Measurements from ENCODE around the gene NSUN5. TPM values are rescaled to one million over a fixed set of nuclear protein-coding genes. Genes with fewer than 3 reads are reported as not detected.

NSUN5 gene
- polyA plus RNA-seq, 1 donor (not counting 4 experiments of a cell fraction or from before 2014, with no cell fraction given) = 16.8 TPM

DNA sequence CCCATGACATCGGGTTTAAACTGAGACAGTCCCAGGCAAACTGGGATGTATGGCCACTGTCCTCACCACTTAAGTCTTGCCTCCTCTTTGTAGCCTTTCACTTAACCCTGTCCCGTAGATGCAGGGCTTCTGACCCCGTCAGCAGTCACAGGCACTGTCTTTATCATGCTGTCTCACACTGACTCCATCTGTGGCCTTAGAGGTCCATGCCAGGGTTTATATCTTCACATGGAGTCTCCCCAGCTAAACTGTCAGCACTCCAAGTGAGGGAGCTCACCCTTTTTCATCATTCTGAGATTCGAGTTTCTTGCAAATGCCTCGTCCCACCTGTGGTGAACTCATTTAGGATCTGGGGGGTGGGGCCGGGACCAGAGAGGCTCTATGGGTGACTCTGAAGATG is 22.1 kb upstream of the NSUN5 start:
- H3K4me2 ChIP-seq (ENCODE audit: control insufficient read depth, extremely low read depth, insufficient read depth, low read depth, low read length) = no peak overlapping the region
- FAIRE-seq = no peak
- no peaks in the 10 kb centered on the region for H4K20me1 ChIP-seq (ENCODE audit: control insufficient read depth, extremely low read depth, insufficient read depth, low read length)
- TF ChIP-seq, protein P1, sequence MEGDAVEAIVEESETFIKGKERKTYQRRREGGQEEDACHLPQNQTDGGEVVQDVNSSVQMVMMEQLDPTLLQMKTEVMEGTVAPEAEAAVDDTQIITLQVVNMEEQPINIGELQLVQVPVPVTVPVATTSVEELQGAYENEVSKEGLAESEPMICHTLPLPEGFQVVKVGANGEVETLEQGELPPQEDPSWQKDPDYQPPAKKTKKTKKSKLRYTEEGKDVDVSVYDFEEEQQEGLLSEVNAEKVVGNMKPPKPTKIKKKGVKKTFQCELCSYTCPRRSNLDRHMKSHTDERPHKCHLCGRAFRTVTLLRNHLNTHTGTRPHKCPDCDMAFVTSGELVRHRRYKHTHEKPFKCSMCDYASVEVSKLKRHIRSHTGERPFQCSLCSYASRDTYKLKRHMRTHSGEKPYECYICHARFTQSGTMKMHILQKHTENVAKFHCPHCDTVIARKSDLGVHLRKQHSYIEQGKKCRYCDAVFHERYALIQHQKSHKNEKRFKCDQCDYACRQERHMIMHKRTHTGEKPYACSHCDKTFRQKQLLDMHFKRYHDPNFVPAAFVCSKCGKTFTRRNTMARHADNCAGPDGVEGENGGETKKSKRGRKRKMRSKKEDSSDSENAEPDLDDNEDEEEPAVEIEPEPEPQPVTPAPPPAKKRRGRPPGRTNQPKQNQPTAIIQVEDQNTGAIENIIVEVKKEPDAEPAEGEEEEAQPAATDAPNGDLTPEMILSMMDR (optimal IDR thresholded peaks at IDR 0.05 in 1 of 3, IDR thresholded peaks at IDR 0.05 in 1 of 3, conservative IDR thresholded peaks at IDR 0.05 in 1 of 3; ENCODE audit: extremely low read depth in 1 of 3, insufficient read depth in 2 of 3, low read length in 3 of 3) = no peak
- no peak for TF ChIP-seq EZH2 (IDR thresholded peaks at IDR 0.05; ENCODE audit: low read length)
- no peak overlapping the region for H3K27ac ChIP-seq (ENCODE audit: control insufficient read depth, insufficient read depth, low read length)
- H2AFZ ChIP-seq (ENCODE audit: control insufficient read depth, low read length) = no peak overlapping the region
- H3K27me3 ChIP-seq (ENCODE audit: control insufficient read depth, extremely low read depth, insufficient read depth, low read length) = peaks cover 12% of the 10 kb centered on the region
- no peaks in the 10 kb centered on the region for H3K9me1 ChIP-seq (ENCODE audit: control insufficient read depth, extremely low read depth, insufficient read depth, low read length)
- no peaks in the 10 kb centered on the region for H3K36me3 ChIP-seq (ENCODE audit: control insufficient read depth in 2 of 2, extremely low read depth in 1 of 2, insufficient read depth in 2 of 2, low read length in 2 of 2)
- H3K9ac ChIP-seq (ENCODE audit: control insufficient read depth, extremely low read depth, insufficient read depth, low read length) = no peak overlapping the region
- dilution Hi-C loops (cut with MboI; ENCODE audit: extremely low pct_ligation_motif_present, low sequenced_read_pairs) = no loop called here
- no peaks in the 10 kb centered on the region for H3K9me3 ChIP-seq (ENCODE audit: control insufficient read depth, low read depth, low read length)
- H3K4me3 ChIP-seq (ENCODE audit: control insufficient read depth in 2 of 3, extremely low read depth in 1 of 3, insufficient read depth in 2 of 3, low read depth in 1 of 3, low read length in 3 of 3) = no peak overlapping the region
- no peaks in the 10 kb centered on the region for H3K4me1 ChIP-seq (ENCODE audit: control insufficient read depth, extremely low read depth, insufficient read depth, low read length)
- H3K79me2 ChIP-seq (ENCODE audit: control insufficient read depth, insufficient read depth, low read length) = no peaks in the 10 kb centered on the region
- no peak for DNase-seq (ENCODE audit: low read depth, low spot score)

DNA sequence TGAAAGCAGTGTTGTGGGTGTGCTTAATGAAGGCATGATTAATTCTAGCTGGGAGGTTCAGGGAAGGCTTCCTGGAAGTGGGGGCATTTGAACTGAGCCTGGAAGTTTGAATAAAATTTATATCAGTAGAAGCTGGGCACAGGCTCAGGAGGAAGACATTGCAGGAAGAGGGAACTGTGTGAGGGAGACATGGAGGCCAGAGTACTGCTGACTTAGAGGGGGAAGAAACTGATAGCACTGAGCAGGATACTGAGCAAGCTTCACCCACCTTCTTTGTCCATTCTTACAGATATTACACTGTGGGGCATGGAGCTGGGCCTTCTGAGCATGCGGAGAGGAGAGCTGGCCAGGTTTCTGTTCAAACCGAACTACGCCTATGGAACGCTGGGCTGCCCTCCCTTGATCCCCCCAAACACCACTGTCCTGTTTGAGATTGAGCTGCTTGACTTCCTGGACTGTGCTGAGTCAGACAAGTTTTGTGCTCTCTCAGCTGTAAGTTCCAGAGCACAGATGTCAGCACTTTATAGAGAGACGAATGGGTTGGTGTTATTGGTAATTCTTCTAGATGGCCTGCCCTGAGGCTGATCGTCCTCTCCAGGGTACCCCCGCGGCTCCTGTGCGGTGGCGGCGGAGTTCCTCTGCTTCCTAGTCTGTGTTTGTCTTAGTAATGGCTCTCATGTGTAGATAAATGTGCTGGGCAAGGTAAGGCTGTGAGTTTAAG is 21.4 kb upstream of the NSUN5 start:
- Histone ChIP-seq H3K27ac (ENCODE audit: control insufficient read depth, insufficient read depth, low read length) (no peak overlapping the region), H3K4me1 (ENCODE audit: control insufficient read depth, extremely low read depth, insufficient read depth, low read length) (no peaks in the 10 kb centered on the region), H3K79me2 (ENCODE audit: control insufficient read depth, insufficient read depth, low read length) (no peaks in the 10 kb centered on the region), H3K9me1 (ENCODE audit: control insufficient read depth, extremely low read depth, insufficient read depth, low read length) (no peaks in the 10 kb centered on the region), H3K9me3 (ENCODE audit: control insufficient read depth, low read depth, low read length) (no peaks in the 10 kb centered on the region), H2AFZ (ENCODE audit: control insufficient read depth, low read length) (no peak overlapping the region), H3K4me2 (ENCODE audit: control insufficient read depth, extremely low read depth, insufficient read depth, low read depth, low read length) (no peak overlapping the region), H3K36me3 (ENCODE audit: control insufficient read depth in 2 of 2, extremely low read depth in 1 of 2, insufficient read depth in 2 of 2, low read length in 2 of 2) (no peaks in the 10 kb centered on the region), H4K20me1 (ENCODE audit: control insufficient read depth, extremely low read depth, insufficient read depth, low read length) (no peaks in the 10 kb centered on the region), H3K27me3 (ENCODE audit: control insufficient read depth, extremely low read depth, insufficient read depth, low read length) (peaks cover 4% of the 10 kb centered on the region), H3K9ac (ENCODE audit: control insufficient read depth, extremely low read depth, insufficient read depth, low read length) (no peak overlapping the region), H3K4me3 (ENCODE audit: control insufficient read depth in 2 of 3, extremely low read depth in 1 of 3, insufficient read depth in 2 of 3, low read depth in 1 of 3, low read length in 3 of 3) (no peak overlapping the region)
- dilution Hi-C loops (cut with MboI; ENCODE audit: extremely low pct_ligation_motif_present, low sequenced_read_pairs) = no loop called here
- TF ChIP-seq EZH2 (IDR thresholded peaks at IDR 0.05; ENCODE audit: low read length) = no peak
- TF ChIP-seq, protein P1 (optimal IDR thresholded peaks at IDR 0.05 in 1 of 3, IDR thresholded peaks at IDR 0.05 in 1 of 3, conservative IDR thresholded peaks at IDR 0.05 in 1 of 3; ENCODE audit: extremely low read depth in 1 of 3, insufficient read depth in 2 of 3, low read length in 3 of 3) = no peak
- FAIRE-seq = no peak
- DNase-seq (ENCODE audit: low read depth, low spot score) = no peak
